Measurements from ENCODE around the gene ADRM1. TPM values are rescaled to one million over a fixed set of nuclear protein-coding genes. Genes with fewer than 3 reads are reported as not detected.

ADRM1 gene
- total RNA-seq, 2 experiments from 2014 or later, result 87.0 to 128 TPM

- no peaks in the 10 kb centered on the region for H3K79me2 ChIP-seq (ENCODE audit: insufficient read depth, low read depth, low read length)
- H3K4me3 ChIP-seq (ENCODE audit: low read depth, low read length, poor library complexity, severe bottlenecking), result no peak overlapping the region
- ChIA-PET CTCF (ENCODE audit: unreplicated experiment) (no interaction called here), POLR2A (no interaction called here)
- H3K9me2 ChIP-seq (ENCODE audit: insufficient read depth, low read length), result no peaks in the 10 kb centered on the region
- no peaks in the 10 kb centered on the region for H3K9me3 ChIP-seq (ENCODE audit: low read length)
- intact Hi-C loops (cut with micrococcal nuclease; ENCODE audit: unreplicated experiment), result loop anchor here (1.0 to 5.0 kb wide), 2 partner anchors 20 to 45 kb away; partner anchors contain the start of genes ADRM1 and LAMA5
- H3K36me3 ChIP-seq (ENCODE audit: insufficient read depth, low read length), result peaks cover 60% of the 10 kb centered on the region
- H3K4me2 ChIP-seq (ENCODE audit: low read length), result no peak overlapping the region
- no peak for TF ChIP-seq CTCF (conservative IDR thresholded peaks at IDR 0.05; ENCODE audit: low read length)
- no peak for TF ChIP-seq EZH2phosphoT487 (IDR thresholded peaks at IDR 0.05; ENCODE audit: borderline replicate concordance, low read depth, low read length)
- H3K27ac ChIP-seq (ENCODE audit: low read depth, low read length, poor library complexity, severe bottlenecking), result no peak overlapping the region
- no peaks in the 10 kb centered on the region for H4K20me1 ChIP-seq (ENCODE audit: insufficient read depth, low read length)
- BruUV-seq (replicated peaks), result no TSS peak
- peaks cover 12% of the 10 kb centered on the region for H3K4me1 ChIP-seq (ENCODE audit: insufficient read depth, low read length, poor library complexity, severe bottlenecking)
- DNase-seq (ENCODE audit: low spot score), result no peak
- no peak overlapping the region for H2AFZ ChIP-seq (ENCODE audit: low read length)
Measured at GRCh38 chr20:62321975-62322374, 19.2 kb downstream of the ADRM1 start.

- Histone ChIP-seq H2AFZ (ENCODE audit: low read length) (no peak overlapping the region), H3K9me3 (ENCODE audit: low read length) (no peaks in the 10 kb centered on the region), H3K4me3 (ENCODE audit: low read depth, low read length, poor library complexity, severe bottlenecking) (no peak overlapping the region), H3K27ac (ENCODE audit: low read depth, low read length, poor library complexity, severe bottlenecking) (no peak overlapping the region), H3K79me2 (ENCODE audit: insufficient read depth, low read depth, low read length) (no peaks in the 10 kb centered on the region), H4K20me1 (ENCODE audit: insufficient read depth, low read length) (no peaks in the 10 kb centered on the region), H3K36me3 (ENCODE audit: insufficient read depth, low read length) (peaks cover 58% of the 10 kb centered on the region), H3K4me1 (ENCODE audit: insufficient read depth, low read length, poor library complexity, severe bottlenecking) (peaks cover 12% of the 10 kb centered on the region), H3K9me2 (ENCODE audit: insufficient read depth, low read length) (no peaks in the 10 kb centered on the region), H3K4me2 (ENCODE audit: low read length) (no peak overlapping the region)
- ChIA-PET CTCF (ENCODE audit: unreplicated experiment) (no interaction called here), POLR2A (no interaction called here)
- intact Hi-C loops (cut with micrococcal nuclease; ENCODE audit: unreplicated experiment), result loop anchor here (5.0 kb wide), 1 partner anchor 45 kb away; the partner anchor contains the start of gene LAMA5
- DNase-seq (ENCODE audit: low spot score), result no peak
- no TSS peak for BruUV-seq (replicated peaks)
- TF ChIP-seq CTCF (conservative IDR thresholded peaks at IDR 0.05; ENCODE audit: low read length) (no peak), EZH2phosphoT487 (IDR thresholded peaks at IDR 0.05; ENCODE audit: borderline replicate concordance, low read depth, low read length) (no peak)
Measured at GRCh38 chr20:62322492-62323041, 19.8 kb downstream of the ADRM1 start.

- Histone ChIP-seq H4K20me1 (ENCODE audit: insufficient read depth, low read length) (no peaks in the 10 kb centered on the region), H3K9me3 (ENCODE audit: low read length) (no peaks in the 10 kb centered on the region), H3K9me2 (ENCODE audit: insufficient read depth, low read length) (no peaks in the 10 kb centered on the region), H2AFZ (ENCODE audit: low read length) (no peak overlapping the region), H3K4me3 (ENCODE audit: low read depth, low read length, poor library complexity, severe bottlenecking) (no peak overlapping the region), H3K36me3 (ENCODE audit: insufficient read depth, low read length) (peaks cover 65% of the 10 kb centered on the region), H3K79me2 (ENCODE audit: insufficient read depth, low read depth, low read length) (no peaks in the 10 kb centered on the region), H3K4me2 (ENCODE audit: low read length) (no peak overlapping the region), H3K27ac (ENCODE audit: low read depth, low read length, poor library complexity, severe bottlenecking) (no peak overlapping the region), H3K4me1 (ENCODE audit: insufficient read depth, low read length, poor library complexity, severe bottlenecking) (peaks cover 12% of the 10 kb centered on the region)
- TF ChIP-seq CTCF (conservative IDR thresholded peaks at IDR 0.05; ENCODE audit: low read length) (no peak), EZH2phosphoT487 (IDR thresholded peaks at IDR 0.05; ENCODE audit: borderline replicate concordance, low read depth, low read length) (no peak)
- no peak for DNase-seq (ENCODE audit: low spot score)
- ChIA-PET CTCF (ENCODE audit: unreplicated experiment) (no interaction called here), POLR2A (no interaction called here)
- intact Hi-C loops (cut with micrococcal nuclease; ENCODE audit: unreplicated experiment), result loop anchor here (5.0 kb wide), 1 partner anchor 44 kb away; the partner anchor contains the start of gene LAMA5
- no TSS peak for BruUV-seq (replicated peaks)
Measured at GRCh38 chr20:62323146-62323979, 20.6 kb downstream of the ADRM1 start.

Data from OCI-LY7 (cell line).